Ishikawa (cell line): ENCODE data around the gene NRBP1.

Source experiments
- CREB1 ChIP-seq: IDR thresholded peaks from 2 replicates; pipeline ENCODE4 v1.6.1; 2012; ENCODE audit warnings: low read depth
- EGR1 ChIP-seq: IDR thresholded peaks from 2 replicates; pipeline ENCODE4 v1.6.1; 2012
- EP300 ChIP-seq: IDR thresholded peaks from 2 replicates; pipeline ENCODE4 v1.6.1; 2012; ENCODE audit warnings: borderline replicate concordance
- NFIC ChIP-seq: IDR thresholded peaks from 2 replicates; pipeline ENCODE4 v1.6.1; 2012
- TCF12 ChIP-seq: IDR thresholded peaks from 2 replicates; pipeline ENCODE4 v1.6.1; 2012; ENCODE audit warnings: low read depth
- YY1 ChIP-seq: IDR thresholded peaks from 2 replicates; pipeline ENCODE4 v1.6.1; 2012; ENCODE audit warnings: low read depth
- TF ChIP-seq, protein P1 (sequence below): IDR thresholded peaks from 2 replicates; pipeline ENCODE4 v1.6.1; 2012
- TF ChIP-seq, protein P2 (sequence below): IDR thresholded peaks from 2 replicates; pipeline ENCODE4 v1.6.1; 2012

DNA sequence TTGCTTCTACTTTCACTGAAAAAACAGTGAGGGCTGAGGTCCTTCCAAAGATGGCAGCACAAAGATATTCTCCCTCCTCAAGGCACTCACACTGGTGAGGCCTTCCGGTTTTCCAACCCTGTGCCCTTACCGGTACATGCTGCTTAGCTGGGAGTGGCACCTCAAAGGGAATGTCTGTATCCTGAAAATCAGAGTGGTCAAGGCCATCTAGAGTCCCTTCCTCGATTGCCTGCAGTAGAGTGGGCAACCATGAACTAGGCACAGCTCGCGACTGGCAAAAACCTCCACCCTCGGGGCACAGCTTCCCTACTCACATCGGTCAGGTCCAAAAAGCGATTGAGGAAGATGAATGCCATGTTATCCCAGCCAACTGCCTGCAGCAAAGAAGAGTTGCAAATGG, 17.2 kb downstream of the NRBP1 start:
- no peak for TF ChIP-seq NFIC
- TF ChIP-seq, protein P1, sequence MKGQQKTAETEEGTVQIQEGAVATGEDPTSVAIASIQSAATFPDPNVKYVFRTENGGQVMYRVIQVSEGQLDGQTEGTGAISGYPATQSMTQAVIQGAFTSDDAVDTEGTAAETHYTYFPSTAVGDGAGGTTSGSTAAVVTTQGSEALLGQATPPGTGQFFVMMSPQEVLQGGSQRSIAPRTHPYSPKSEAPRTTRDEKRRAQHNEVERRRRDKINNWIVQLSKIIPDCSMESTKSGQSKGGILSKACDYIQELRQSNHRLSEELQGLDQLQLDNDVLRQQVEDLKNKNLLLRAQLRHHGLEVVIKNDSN, result no peak
- TF ChIP-seq YY1, result no peak
- TF ChIP-seq CREB1, result no peak
- TF ChIP-seq EP300, result no peak
- TF ChIP-seq, protein P2, sequence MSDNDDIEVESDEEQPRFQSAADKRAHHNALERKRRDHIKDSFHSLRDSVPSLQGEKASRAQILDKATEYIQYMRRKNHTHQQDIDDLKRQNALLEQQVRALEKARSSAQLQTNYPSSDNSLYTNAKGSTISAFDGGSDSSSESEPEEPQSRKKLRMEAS, result no peak
- no peak for TF ChIP-seq EGR1
- TF ChIP-seq TCF12, result no peak
